ENCODE results near the gene OR6K3.

OR6K3 gene

DNA sequence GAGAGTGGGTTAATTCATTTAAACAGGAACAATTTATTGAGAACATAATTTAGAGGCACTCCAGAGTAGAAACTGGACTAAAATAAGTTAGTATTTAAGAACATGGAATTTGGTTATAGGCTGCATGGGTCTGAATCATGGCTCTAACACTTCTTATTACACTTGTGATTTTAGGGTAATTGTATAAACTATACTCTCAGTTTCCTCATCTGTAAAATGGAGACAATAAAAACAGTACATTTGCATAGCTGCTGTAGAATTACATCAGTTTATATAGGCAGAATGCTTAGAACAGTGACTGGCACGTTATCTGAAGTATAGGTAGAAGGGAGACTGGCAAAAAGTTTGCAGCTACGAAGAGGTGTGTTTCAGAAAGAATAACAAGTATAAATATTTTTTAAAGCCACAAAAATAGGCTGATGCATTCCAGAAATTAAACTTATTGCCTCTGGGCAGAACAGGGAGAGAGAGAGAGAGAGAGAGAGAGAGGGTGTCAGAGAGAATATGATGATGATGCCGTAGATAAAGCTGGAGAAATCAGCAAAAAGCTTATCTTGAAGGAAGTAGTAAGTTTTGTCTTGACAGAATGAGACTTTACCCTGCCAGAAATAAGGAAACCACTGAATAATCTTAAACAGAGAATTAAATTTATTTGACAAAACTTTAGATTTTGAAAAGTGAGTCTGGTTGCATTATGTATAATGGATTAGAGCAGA lies 8.1 kb upstream of the OR6K3 start:
- Histone ChIP-seq H3K27me3 (ENCODE audit: insufficient read depth, insufficient read length) (no peaks in the 10 kb centered on the region), H3K36me3 (ENCODE audit: insufficient read depth, insufficient read length, low read length) (no peaks in the 10 kb centered on the region), H3K4me3 (ENCODE audit: insufficient read length, low read depth) (no peak overlapping the region), H3K4me1 (ENCODE audit: insufficient read depth, insufficient read length) (no peaks in the 10 kb centered on the region), H3K9ac (ENCODE audit: insufficient read length, low read depth) (no peak overlapping the region), H3K9me3 (ENCODE audit: insufficient read depth, low read length) (no peaks in the 10 kb centered on the region)
- TF ChIP-seq ZNF274 (IDR thresholded peaks at IDR 0.05; ENCODE audit: low read depth, low read length) (no peak), SUZ12 (IDR thresholded peaks at IDR 0.05; ENCODE audit: extremely low read depth, insufficient read depth, insufficient read length) (no peak), YY1 (IDR thresholded peaks at IDR 0.05; ENCODE audit: insufficient read depth, insufficient read length) (no peak)
- no peak for DNase-seq (ENCODE audit: low read depth, low spot score)

DNA sequence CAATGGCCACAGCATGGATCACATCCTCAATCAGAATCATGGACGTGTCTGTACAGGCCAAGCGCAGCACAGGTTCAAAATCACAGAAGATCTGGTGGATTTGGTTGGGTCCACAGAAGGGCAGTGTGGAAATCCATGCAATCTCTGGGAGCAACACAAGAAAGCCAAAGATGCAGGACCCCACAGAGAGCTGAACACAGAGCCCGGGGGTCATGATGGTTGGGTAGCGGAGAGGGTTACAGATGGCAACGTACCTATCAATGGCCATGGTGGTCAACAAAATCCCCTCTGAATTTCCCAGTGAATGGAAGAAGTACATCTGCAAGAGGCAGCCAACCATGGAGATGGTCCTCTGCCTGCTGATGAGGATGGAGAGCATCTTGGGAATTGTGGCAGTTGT lies 3.9 kb upstream of the OR6K3 start:
- Histone ChIP-seq H3K4me3 (ENCODE audit: insufficient read length, low read depth) (no peak overlapping the region), H3K27me3 (ENCODE audit: insufficient read depth, insufficient read length) (no peaks in the 10 kb centered on the region), H3K4me1 (ENCODE audit: insufficient read depth, insufficient read length) (no peaks in the 10 kb centered on the region)

DNA sequence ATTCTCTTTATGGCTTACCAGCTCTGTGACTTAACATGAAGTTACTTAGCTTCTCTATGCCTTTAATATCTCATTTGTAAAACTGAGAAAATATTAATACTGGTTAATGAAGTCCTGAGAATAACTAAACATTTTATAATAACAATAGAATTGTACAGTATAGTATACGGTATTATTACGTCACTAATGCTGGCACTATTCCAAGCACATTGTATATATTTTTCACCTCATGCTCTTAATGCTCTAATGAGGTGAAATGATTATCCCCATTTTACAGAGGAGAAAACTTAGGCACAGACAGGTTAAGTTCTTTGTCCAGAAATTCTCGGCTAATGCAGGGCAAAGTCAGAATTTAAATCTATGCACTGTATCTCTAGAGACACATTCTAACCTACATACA lies 856 bp downstream of the OR6K3 start:
- no peak for DNase-seq (ENCODE audit: low read depth, low spot score)
- no peak for TF ChIP-seq YY1 (IDR thresholded peaks at IDR 0.05; ENCODE audit: insufficient read depth, insufficient read length)
- no peak for TF ChIP-seq SUZ12 (IDR thresholded peaks at IDR 0.05; ENCODE audit: extremely low read depth, insufficient read depth, insufficient read length)
- no peak for TF ChIP-seq ZNF274 (IDR thresholded peaks at IDR 0.05; ENCODE audit: low read depth, low read length)
- no peaks in the 10 kb centered on the region for H3K36me3 ChIP-seq (ENCODE audit: insufficient read depth, insufficient read length, low read length)
- H3K4me3 ChIP-seq (ENCODE audit: insufficient read length, low read depth), result no peak overlapping the region
- H3K27me3 ChIP-seq (ENCODE audit: insufficient read depth, insufficient read length), result no peaks in the 10 kb centered on the region
- no peaks in the 10 kb centered on the region for H3K9me3 ChIP-seq (ENCODE audit: insufficient read depth, low read length)
- H3K9ac ChIP-seq (ENCODE audit: insufficient read length, low read depth), result no peak overlapping the region
- H3K4me1 ChIP-seq (ENCODE audit: insufficient read depth, insufficient read length), result no peaks in the 10 kb centered on the region

More for the DNA sequence above, 3.9 kb upstream of the OR6K3 start:
- no peaks in the 10 kb centered on the region for H3K9me3 ChIP-seq (ENCODE audit: insufficient read depth, low read length)
- H3K9ac ChIP-seq (ENCODE audit: insufficient read length, low read depth), result no peak overlapping the region
- DNase-seq (ENCODE audit: low read depth, low spot score), result no peak
- H3K36me3 ChIP-seq (ENCODE audit: insufficient read depth, insufficient read length, low read length), result no peaks in the 10 kb centered on the region
- no peak for TF ChIP-seq YY1 (IDR thresholded peaks at IDR 0.05; ENCODE audit: insufficient read depth, insufficient read length)
- no peak for TF ChIP-seq ZNF274 (IDR thresholded peaks at IDR 0.05; ENCODE audit: low read depth, low read length)
- no peak for TF ChIP-seq SUZ12 (IDR thresholded peaks at IDR 0.05; ENCODE audit: extremely low read depth, insufficient read depth, insufficient read length)

DNA sequence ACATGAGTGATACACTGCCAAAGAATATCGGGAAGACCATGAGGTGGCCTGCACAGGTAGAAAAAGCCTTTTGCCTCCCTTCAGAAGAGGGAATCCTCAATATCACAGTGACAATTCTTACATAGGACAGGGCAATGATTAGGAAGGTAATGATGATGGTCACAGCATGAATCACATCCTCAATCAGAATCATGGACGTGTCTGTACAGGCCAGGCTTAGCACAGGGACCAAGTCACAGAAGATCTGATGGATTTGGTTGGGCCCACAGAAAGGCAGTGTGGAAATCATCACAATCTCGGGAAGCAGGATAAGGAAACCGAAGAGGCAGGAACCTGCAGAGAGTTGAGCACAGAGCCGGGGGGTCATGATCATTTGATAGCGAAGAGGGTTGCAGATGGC lies 3.2 kb downstream of the OR6K3 start:
- H3K4me3 ChIP-seq (ENCODE audit: insufficient read length, low read depth), result no peak overlapping the region
- no peaks in the 10 kb centered on the region for H3K9me3 ChIP-seq (ENCODE audit: insufficient read depth, low read length)
- no peaks in the 10 kb centered on the region for H3K36me3 ChIP-seq (ENCODE audit: insufficient read depth, insufficient read length, low read length)
- H3K4me1 ChIP-seq (ENCODE audit: insufficient read depth, insufficient read length), result no peaks in the 10 kb centered on the region
- H3K9ac ChIP-seq (ENCODE audit: insufficient read length, low read depth), result no peak overlapping the region
- no peak for TF ChIP-seq YY1 (IDR thresholded peaks at IDR 0.05; ENCODE audit: insufficient read depth, insufficient read length)
- TF ChIP-seq SUZ12 (IDR thresholded peaks at IDR 0.05; ENCODE audit: extremely low read depth, insufficient read depth, insufficient read length), result no peak
- no peak for TF ChIP-seq ZNF274 (IDR thresholded peaks at IDR 0.05; ENCODE audit: low read depth, low read length)
- no peak for DNase-seq (ENCODE audit: low read depth, low spot score)
- H3K27me3 ChIP-seq (ENCODE audit: insufficient read depth, insufficient read length), result no peaks in the 10 kb centered on the region

DNA sequence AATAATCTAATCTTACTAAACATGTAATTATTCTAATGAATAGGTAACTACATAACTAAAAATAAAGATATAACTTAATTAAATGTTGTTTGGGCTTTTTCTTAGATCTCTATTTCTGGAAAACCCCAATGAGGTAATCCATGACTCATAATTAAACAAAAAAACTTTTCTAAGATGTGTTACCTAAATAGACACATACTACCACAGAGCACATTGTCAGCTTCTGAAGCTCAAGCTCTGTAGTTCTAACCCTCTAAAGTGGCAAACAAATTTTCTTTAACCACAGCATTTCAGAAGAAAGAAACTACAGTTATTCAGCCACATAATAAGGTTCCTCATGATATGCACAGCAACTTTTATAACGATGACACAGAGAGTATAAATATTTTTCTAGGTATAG lies 4.2 kb downstream of the OR6K3 start:
- Histone ChIP-seq H3K27me3 (ENCODE audit: insufficient read depth, insufficient read length) (no peaks in the 10 kb centered on the region), H3K36me3 (ENCODE audit: insufficient read depth, insufficient read length, low read length) (no peaks in the 10 kb centered on the region), H3K9ac (ENCODE audit: insufficient read length, low read depth) (no peak overlapping the region), H3K9me3 (ENCODE audit: insufficient read depth, low read length) (no peaks in the 10 kb centered on the region), H3K4me3 (ENCODE audit: insufficient read length, low read depth) (no peak overlapping the region), H3K4me1 (ENCODE audit: insufficient read depth, insufficient read length) (no peaks in the 10 kb centered on the region)
- TF ChIP-seq ZNF274 (IDR thresholded peaks at IDR 0.05; ENCODE audit: low read depth, low read length), result no peak
- no peak for TF ChIP-seq SUZ12 (IDR thresholded peaks at IDR 0.05; ENCODE audit: extremely low read depth, insufficient read depth, insufficient read length)
- no peak for TF ChIP-seq YY1 (IDR thresholded peaks at IDR 0.05; ENCODE audit: insufficient read depth, insufficient read length)
- DNase-seq (ENCODE audit: low read depth, low spot score), result no peak

DNA sequence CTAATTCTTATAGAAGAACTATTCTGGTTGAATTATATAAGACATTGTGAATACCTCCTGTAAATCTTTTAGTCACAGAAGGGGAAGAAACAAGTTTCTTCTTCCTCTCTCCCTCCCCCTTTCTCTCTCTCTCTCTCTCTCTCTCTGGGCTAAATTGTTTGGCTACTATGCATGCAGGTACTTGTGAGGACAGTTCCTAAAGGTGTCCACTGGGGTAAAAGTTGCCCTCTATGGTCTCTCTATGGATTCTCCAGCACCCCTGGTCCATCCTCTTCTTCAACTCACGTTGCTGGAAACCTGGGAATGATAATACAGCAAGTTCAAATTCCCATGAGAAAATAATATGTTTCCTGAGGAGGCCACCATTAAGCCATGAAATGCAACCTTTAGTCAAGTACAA lies 5.8 kb downstream of the OR6K3 start:
- Histone ChIP-seq H3K4me1 (ENCODE audit: insufficient read depth, insufficient read length) (no peaks in the 10 kb centered on the region), H3K27me3 (ENCODE audit: insufficient read depth, insufficient read length) (no peaks in the 10 kb centered on the region), H3K36me3 (ENCODE audit: insufficient read depth, insufficient read length, low read length) (no peaks in the 10 kb centered on the region), H3K4me3 (ENCODE audit: insufficient read length, low read depth) (no peak overlapping the region), H3K9me3 (ENCODE audit: insufficient read depth, low read length) (no peaks in the 10 kb centered on the region), H3K9ac (ENCODE audit: insufficient read length, low read depth) (no peak overlapping the region)
- TF ChIP-seq SUZ12 (IDR thresholded peaks at IDR 0.05; ENCODE audit: extremely low read depth, insufficient read depth, insufficient read length) (no peak), ZNF274 (IDR thresholded peaks at IDR 0.05; ENCODE audit: low read depth, low read length) (no peak), YY1 (IDR thresholded peaks at IDR 0.05; ENCODE audit: insufficient read depth, insufficient read length) (no peak)
- DNase-seq (ENCODE audit: low read depth, low spot score), result no peak

DNA sequence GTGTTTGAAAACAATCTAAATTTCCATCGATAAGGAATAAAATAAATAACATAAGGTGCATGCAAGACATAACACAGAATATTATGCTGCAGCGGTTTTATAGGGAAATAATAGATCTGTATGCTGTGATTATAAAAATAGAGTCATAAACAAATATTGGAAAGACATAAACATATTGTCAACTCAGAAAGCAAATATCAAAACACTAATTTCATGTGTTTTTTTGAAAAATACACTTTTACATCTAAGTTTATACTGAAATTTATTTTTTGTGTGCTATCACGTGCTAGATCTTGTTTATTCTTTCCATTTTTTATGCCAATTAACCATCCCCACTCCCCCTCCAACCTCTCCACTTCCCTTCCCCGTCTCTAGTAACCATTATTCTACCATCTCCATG lies 9.4 kb downstream of the OR6K3 start:
- Histone ChIP-seq H3K4me3 (ENCODE audit: insufficient read length, low read depth) (no peak overlapping the region), H3K9me3 (ENCODE audit: insufficient read depth, low read length) (no peaks in the 10 kb centered on the region), H3K36me3 (ENCODE audit: insufficient read depth, insufficient read length, low read length) (no peaks in the 10 kb centered on the region), H3K4me1 (ENCODE audit: insufficient read depth, insufficient read length) (no peaks in the 10 kb centered on the region), H3K27me3 (ENCODE audit: insufficient read depth, insufficient read length) (no peaks in the 10 kb centered on the region), H3K9ac (ENCODE audit: insufficient read length, low read depth) (no peak overlapping the region)
- TF ChIP-seq ZNF274 (IDR thresholded peaks at IDR 0.05; ENCODE audit: low read depth, low read length), result no peak
- TF ChIP-seq YY1 (IDR thresholded peaks at IDR 0.05; ENCODE audit: insufficient read depth, insufficient read length), result no peak
- TF ChIP-seq SUZ12 (IDR thresholded peaks at IDR 0.05; ENCODE audit: extremely low read depth, insufficient read depth, insufficient read length), result no peak
- no peak for DNase-seq (ENCODE audit: low read depth, low spot score)

Measured in NT2/D1 (cell line).